PFSK-1 (cell line): ENCODE measurements around the gene NCEH1.

Experiments
- FOXP2 ChIP-seq: optimal IDR thresholded peaks from 2 replicates; pipeline ENCODE3; 2011; ENCODE audit warnings: borderline replicate concordance, control low read depth, inconsistent platforms; ENCODE audit not compliant: insufficient read depth; ENCODE audit errors: extremely low read length, extremely low read depth
- POLR2AphosphoS5 ChIP-seq: IDR thresholded peaks from 2 replicates; pipeline ENCODE4 v1.6.1; 2012; ENCODE audit warnings: low read depth, mild to moderate bottlenecking, control low read depth, low read length, moderate library complexity
- REST ChIP-seq, 2 experiments: IDR thresholded peaks; 2 replicates each; pipeline versions ENCODE4 v1.6.1 to v1.8.0; 2011 to 2012; ENCODE audit warnings: low read depth in 2 of 2, low read length in 2 of 2, control low read depth in 1 of 2, inconsistent platforms in 1 of 2, mild to moderate bottlenecking in 1 of 2, moderate library complexity in 1 of 2; ENCODE audit not compliant: insufficient read depth in 1 of 2
- SIN3A ChIP-seq: IDR thresholded peaks from 2 replicates; pipeline ENCODE4 v1.6.1; 2012; ENCODE audit warnings: mild to moderate bottlenecking, low read length, moderate library complexity, borderline replicate concordance; ENCODE audit not compliant: insufficient read depth
- TAF1 ChIP-seq: IDR thresholded peaks from 2 replicates; pipeline ENCODE4 v1.6.1; 2012; ENCODE audit warnings: low read length, control low read depth, borderline replicate concordance; ENCODE audit not compliant: insufficient read depth

The NCEH1 gene

GRCh38 chr3:172735014-172735413 is 24.1 kb upstream of the NCEH1 start:
- TF ChIP-seq REST (IDR thresholded peaks at IDR 0.05; ENCODE audit: insufficient read depth in 1 of 2, low read depth in 2 of 2, low read length in 2 of 2) (no peak), TAF1 (no peak)

- TF ChIP-seq POLR2AphosphoS5: no peak
Observed at GRCh38 chr3:172726380-172726779, 15.5 kb upstream of the NCEH1 start.

DNA sequence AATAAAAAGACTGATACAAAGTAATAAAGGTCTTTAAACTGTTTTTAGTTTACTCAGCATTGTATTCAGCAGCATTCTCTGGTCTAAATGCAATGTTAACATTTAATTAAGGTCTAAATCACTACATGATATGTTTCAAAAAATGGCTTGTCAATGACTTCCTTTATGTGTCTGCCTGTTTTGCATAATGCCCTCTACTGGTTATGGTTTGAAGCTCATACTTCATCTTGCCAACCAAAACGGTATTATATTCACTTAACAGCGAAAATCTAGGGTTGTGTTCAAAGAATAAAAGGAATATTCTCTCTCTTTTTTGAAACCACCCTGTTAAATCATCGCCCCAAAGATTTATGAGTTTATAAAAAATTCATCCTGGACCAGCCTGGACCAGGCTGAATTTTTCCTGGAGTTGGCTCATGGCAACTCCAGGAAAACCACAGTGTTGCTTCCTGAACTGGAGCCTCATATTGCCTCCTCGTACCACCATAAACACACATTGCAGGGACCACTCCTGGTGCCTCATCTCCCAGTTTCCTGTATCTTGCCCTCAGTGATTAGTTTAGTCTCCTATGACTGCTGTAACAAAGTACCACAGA is 6.7 kb upstream of the NCEH1 start:
- TF ChIP-seq FOXP2 (no peak), POLR2AphosphoS5 (no peak), REST (IDR thresholded peaks at IDR 0.05; ENCODE audit: insufficient read depth in 1 of 2, low read depth in 2 of 2, low read length in 2 of 2) (no peak), TAF1 (no peak), SIN3A (no peak)

GRCh38 chr3:172716476-172716875 is 5.6 kb upstream of the NCEH1 start:
- TF ChIP-seq FOXP2 (no peak), POLR2AphosphoS5 (no peak), TAF1 (no peak), SIN3A (no peak), REST (IDR thresholded peaks at IDR 0.05; ENCODE audit: insufficient read depth in 1 of 2, low read depth in 2 of 2, low read length in 2 of 2) (no peak)

DNA sequence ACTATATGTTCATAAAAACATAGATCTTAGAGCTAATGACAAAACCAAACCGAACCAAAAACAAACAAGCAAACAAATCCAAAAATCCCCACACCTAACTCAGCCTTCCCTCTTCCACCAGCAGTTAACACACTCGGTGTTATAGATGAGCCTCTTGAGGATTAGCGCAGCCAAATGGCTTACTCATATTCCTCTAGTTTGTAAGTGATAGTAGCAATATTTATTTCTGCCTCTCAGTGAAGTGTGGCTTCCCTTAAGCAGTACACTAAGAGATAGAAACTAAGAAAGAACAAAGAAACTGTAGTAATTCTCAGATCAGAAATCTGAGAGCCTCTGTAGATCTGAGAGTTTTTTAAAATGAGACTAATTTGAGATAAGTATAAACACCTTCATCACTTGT is 2.4 kb upstream of the NCEH1 start:
- no peak for TF ChIP-seq TAF1
- no peak for TF ChIP-seq SIN3A
- TF ChIP-seq FOXP2: no peak
- TF ChIP-seq POLR2AphosphoS5: no peak
- no peak for TF ChIP-seq REST (IDR thresholded peaks at IDR 0.05; ENCODE audit: insufficient read depth in 1 of 2, low read depth in 2 of 2, low read length in 2 of 2)
